HG02642 (cell line): ENCODE data around the gene STAG1.
"Not testable (repeated sequence)": the region's sequence is repeated elsewhere in the genome, so short reads cannot be mapped to it uniquely, and the experiment has no call there.

Source experiments
- ATAC-seq: cut with Tn5 transposase; IDR thresholded peaks from one replicate; pipeline ENCODE4 v1.9.1; 2021; ENCODE audit warnings: mild to moderate bottlenecking; ENCODE audit not compliant: unreplicated experiment, poor library complexity

STAG1 gene

GRCh38 chr3:136606990-136607389 lies 145.2 kb downstream of the STAG1 start:
- no peak for ATAC-seq

GRCh38 chr3:136606216-136606615 lies 146.0 kb downstream of the STAG1 start:
- ATAC-seq, result not testable (repeated sequence)

- no peak for ATAC-seq
These were observed 147.2 kb downstream of the STAG1 start for GRCh38 chr3:136604961-136605360.

- no peak for ATAC-seq
These were observed 149.4 kb downstream of the STAG1 start for GRCh38 chr3:136602818-136603217.

- no peak for ATAC-seq
These were observed 156.1 kb downstream of the STAG1 start for GRCh38 chr3:136595913-136596697.

GRCh38 chr3:136586580-136586979 lies 165.6 kb downstream of the STAG1 start:
- no peak for ATAC-seq

GRCh38 chr3:136584728-136585127 lies 167.4 kb downstream of the STAG1 start:
- no peak for ATAC-seq

GRCh38 chr3:136583823-136584222 lies 168.4 kb downstream of the STAG1 start:
- ATAC-seq, result no peak

GRCh38 chr3:136577791-136578190 lies 174.4 kb downstream of the STAG1 start:
- no peak for ATAC-seq

GRCh38 chr3:136576279-136577009 lies 175.7 kb downstream of the STAG1 start:
- no peak for ATAC-seq

- ATAC-seq, result no peak
These were observed 184.5 kb downstream of the STAG1 start for GRCh38 chr3:136567599-136568188.

- not testable (repeated sequence) for ATAC-seq
These were observed 187.2 kb downstream of the STAG1 start for GRCh38 chr3:136564962-136565361.

GRCh38 chr3:136562026-136562425 lies 190.2 kb downstream of the STAG1 start:
- no peak for ATAC-seq

- ATAC-seq, result no peak
These were observed 192.3 kb downstream of the STAG1 start for GRCh38 chr3:136559896-136560295.

GRCh38 chr3:136549461-136549860 lies 202.7 kb downstream of the STAG1 start:
- not testable (repeated sequence) for ATAC-seq

- ATAC-seq, result no peak
These were observed 204.9 kb downstream of the STAG1 start for GRCh38 chr3:136547293-136547692.

- no peak for ATAC-seq
These were observed 205.5 kb downstream of the STAG1 start for GRCh38 chr3:136546720-136547119.

- ATAC-seq, result no peak
These were observed 206.4 kb downstream of the STAG1 start for GRCh38 chr3:136545664-136546268.

GRCh38 chr3:136544532-136544931 lies 207.6 kb downstream of the STAG1 start:
- ATAC-seq, result no peak

- no peak for ATAC-seq
These were observed 208.8 kb downstream of the STAG1 start for GRCh38 chr3:136543385-136543784.

GRCh38 chr3:136535906-136536305 lies 216.3 kb downstream of the STAG1 start:
- no peak for ATAC-seq
